Testis (tissue), 2 donors: Measurements from ENCODE around the gene PLG.

Experiments used
- POLR2A ChIP-seq: fragments of 450-650 bp; IDR thresholded peaks from one replicate; pipeline ENCODE4 v1.6.1; 2017; ENCODE audit warnings: antibody characterized with exemption, mild to moderate bottlenecking, moderate library complexity
- TF ChIP-seq, protein P1 (sequence below), 3 experiments: fragments of 450-650 bp in 2 of 3; fragments of 200-600 bp in 1 of 3; sonication (generic) in 1 of 3; IDR thresholded peaks; one replicate each; pipeline ENCODE4 v1.5.1; 2016 to 2019; ENCODE audit warnings: antibody characterized with exemption in 3 of 3, mild to moderate bottlenecking in 2 of 3, moderate library complexity in 1 of 3

DNA sequence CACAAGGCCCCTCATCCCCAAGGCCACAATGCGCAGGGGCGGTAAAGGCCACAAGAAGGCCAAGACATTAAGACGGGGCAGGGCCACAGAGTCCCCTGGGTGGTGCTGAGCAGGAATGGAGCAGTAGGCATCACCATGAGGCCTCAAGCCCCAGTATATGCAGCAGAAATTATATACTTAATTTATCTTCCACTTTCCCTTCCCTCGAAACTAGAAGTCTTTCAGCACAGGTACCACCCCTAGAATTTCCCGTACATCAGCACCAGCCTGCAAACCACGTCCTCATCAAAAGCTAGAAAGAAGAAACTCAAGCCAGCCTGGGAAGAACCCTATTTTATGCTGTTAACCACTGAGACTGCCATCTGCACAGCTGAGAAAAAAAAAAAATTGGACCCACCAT, 89.4 kb downstream of the PLG start:
- TF ChIP-seq, protein P1, sequence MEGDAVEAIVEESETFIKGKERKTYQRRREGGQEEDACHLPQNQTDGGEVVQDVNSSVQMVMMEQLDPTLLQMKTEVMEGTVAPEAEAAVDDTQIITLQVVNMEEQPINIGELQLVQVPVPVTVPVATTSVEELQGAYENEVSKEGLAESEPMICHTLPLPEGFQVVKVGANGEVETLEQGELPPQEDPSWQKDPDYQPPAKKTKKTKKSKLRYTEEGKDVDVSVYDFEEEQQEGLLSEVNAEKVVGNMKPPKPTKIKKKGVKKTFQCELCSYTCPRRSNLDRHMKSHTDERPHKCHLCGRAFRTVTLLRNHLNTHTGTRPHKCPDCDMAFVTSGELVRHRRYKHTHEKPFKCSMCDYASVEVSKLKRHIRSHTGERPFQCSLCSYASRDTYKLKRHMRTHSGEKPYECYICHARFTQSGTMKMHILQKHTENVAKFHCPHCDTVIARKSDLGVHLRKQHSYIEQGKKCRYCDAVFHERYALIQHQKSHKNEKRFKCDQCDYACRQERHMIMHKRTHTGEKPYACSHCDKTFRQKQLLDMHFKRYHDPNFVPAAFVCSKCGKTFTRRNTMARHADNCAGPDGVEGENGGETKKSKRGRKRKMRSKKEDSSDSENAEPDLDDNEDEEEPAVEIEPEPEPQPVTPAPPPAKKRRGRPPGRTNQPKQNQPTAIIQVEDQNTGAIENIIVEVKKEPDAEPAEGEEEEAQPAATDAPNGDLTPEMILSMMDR (IDR thresholded peaks at IDR 0.05): no peak
- no peak for TF ChIP-seq POLR2A
